Left ventricle myocardium superior (tissue), 1 donor: ENCODE data around the gene BLACAT1. TPM values are rescaled to one million over a fixed set of nuclear protein-coding genes. Genes with fewer than 3 reads are reported as not detected.
"Not testable (repeated sequence)": the region's sequence is repeated elsewhere in the genome, so short reads cannot be mapped to it uniquely, and the experiment has no call there.

Experiments
- ATAC-seq: fragments of 200-7000 bp; cut with Tn5 transposase; one replicate; pipeline ENCODE4 v1.9.1; 2020; ENCODE audit warnings: mild to moderate bottlenecking, moderate library complexity
- DNase-seq: peaks from one replicate; pipeline ENCODE4 v3.0.0-alpha.2; 2020
- intact Hi-C: fragments of 100-400 bp; cut with micrococcal nuclease; formaldehyde crosslinking; loops from one replicate; pipeline ENCODE4 v1.11.0; 2022
- total RNA-seq: library from RNA; stranded (reverse); fragmentation: NEBNext Ultra II Directional; extraction: Animal tissue kit (Norgen Biotek cat#: 25700); gene quantifications from one replicate; pipeline ENCODE4 v1.2.1, GENCODE V29; 2021
- donor health status: DM: no; HTN: yes; CAD: no; lungs with severe emphysema.

Gene BLACAT1
- total RNA-seq, 1 donor from 2014 or later: not detected

GRCh38 chr1:205486258-205486657 lies 30.4 kb upstream of the BLACAT1 start:
- DNase-seq: no peak
- ATAC-seq: no peak
- intact Hi-C loops: loop anchor here (5.0 kb wide), 1 partner anchor 89 kb away; no protein-coding TSS in a partner anchor

GRCh38 chr1:205484985-205485967 lies 29.4 kb upstream of the BLACAT1 start:
- intact Hi-C loops: loop anchor here (5.0 kb wide), 1 partner anchor 88 kb away; no protein-coding TSS in a partner anchor
- DNase-seq (peak; percentile 63), ATAC-seq (peak; percentile 79)

GRCh38 chr1:205483372-205483771 lies 27.5 kb upstream of the BLACAT1 start:
- ATAC-seq: no peak
- DNase-seq: no peak
- intact Hi-C loops: no loop called here

GRCh38 chr1:205482587-205482986 lies 26.7 kb upstream of the BLACAT1 start:
- ATAC-seq, intact Hi-C loops, DNase-seq: not testable (repeated sequence)

GRCh38 chr1:205481629-205482151 lies 25.8 kb upstream of the BLACAT1 start:
- intact Hi-C loops: no loop called here
- ATAC-seq: no peak
- no peak for DNase-seq

GRCh38 chr1:205481218-205481617 lies 25.4 kb upstream of the BLACAT1 start:
- no peak for ATAC-seq
- DNase-seq: no peak
- intact Hi-C loops: no loop called here

- ATAC-seq (no peak), DNase-seq (no peak)
- intact Hi-C loops: no loop called here
These were observed 24.6 kb upstream of the BLACAT1 start for GRCh38 chr1:205480349-205480985.

- ATAC-seq, intact Hi-C loops: not testable (repeated sequence)
These were observed 23.1 kb upstream of the BLACAT1 start for GRCh38 chr1:205478985-205479384.

GRCh38 chr1:205477759-205478247 lies 22.0 kb upstream of the BLACAT1 start:
- ATAC-seq (peak; percentile 85), DNase-seq (peak; percentile 73)
- intact Hi-C loops: no loop called here

More at GRCh38 chr1:205478985-205479384, 23.1 kb upstream of the BLACAT1 start:
- not testable (repeated sequence) for DNase-seq

GRCh38 chr1:205477121-205477758 lies 21.4 kb upstream of the BLACAT1 start:
- no peak for DNase-seq
- intact Hi-C loops: no loop called here
- ATAC-seq: no peak

- intact Hi-C loops: no loop called here
- ATAC-seq (no peak), DNase-seq (no peak)
These were observed 20.8 kb upstream of the BLACAT1 start for GRCh38 chr1:205476648-205477047.

- ATAC-seq: no peak
- intact Hi-C loops: no loop called here
- no peak for DNase-seq
These were observed 20.0 kb upstream of the BLACAT1 start for GRCh38 chr1:205475855-205476254.

- ATAC-seq (no peak), DNase-seq (no peak)
- intact Hi-C loops: no loop called here
These were observed 18.7 kb upstream of the BLACAT1 start for GRCh38 chr1:205474571-205474970.

GRCh38 chr1:205473966-205474365 lies 18.1 kb upstream of the BLACAT1 start:
- intact Hi-C loops: no loop called here
- no peak for ATAC-seq
- DNase-seq: no peak

GRCh38 chr1:205473475-205473874 lies 17.6 kb upstream of the BLACAT1 start:
- intact Hi-C loops: no loop called here
- no peak for ATAC-seq
- DNase-seq: no peak

GRCh38 chr1:205472737-205473441 lies 17.0 kb upstream of the BLACAT1 start:
- intact Hi-C loops: no loop called here
- no peak for ATAC-seq
- DNase-seq: no peak

GRCh38 chr1:205470131-205470530 lies 14.3 kb upstream of the BLACAT1 start:
- intact Hi-C loops: no loop called here
- ATAC-seq (no peak), DNase-seq (no peak)

- ATAC-seq: no peak
- no peak for DNase-seq
- intact Hi-C loops: no loop called here
These were observed 10.9 kb upstream of the BLACAT1 start for GRCh38 chr1:205466595-205467220.
